H9 (cell line): ENCODE results near the gene THSD7B. TPM values are rescaled to one million over a fixed set of nuclear protein-coding genes. Genes with fewer than 3 reads are reported as not detected.
A peak's percentile ranks its signal among the peaks of the same experiment; 100 is the strongest.

ENCODE experiments used
- DNase-seq: peaks from one replicate; pipeline ENCODE4 v3.0.0-alpha.2; 2017
- H2AFZ ChIP-seq: one replicate; pipeline ENCODE4 v1.6.1; 2013; ENCODE audit warnings: mild to moderate bottlenecking, low read length, control low read depth, moderate library complexity
- H2AK5ac ChIP-seq: 2 replicates; pipeline ENCODE4 v1.6.1; 2013; ENCODE audit warnings: low read length, control low read depth, mixed read lengths; ENCODE audit not compliant: insufficient read length
- H2BK120ac ChIP-seq: one replicate; pipeline ENCODE4 v1.6.1; 2013; ENCODE audit warnings: low read depth, mild to moderate bottlenecking, low read length, control low read depth, inconsistent platforms; ENCODE audit not compliant: poor library complexity, severe bottlenecking
- H2BK12ac ChIP-seq: 2 replicates; pipeline ENCODE4 v1.6.1; 2013; ENCODE audit warnings: low read length, control low read depth, mixed read lengths, low read depth; ENCODE audit not compliant: insufficient read length
- H2BK15ac ChIP-seq: 2 replicates; pipeline ENCODE4 v1.6.1; 2013; ENCODE audit warnings: low read depth, low read length, control low read depth
- H2BK20ac ChIP-seq: one replicate; pipeline ENCODE4 v1.6.1; 2013; ENCODE audit warnings: low read depth, mild to moderate bottlenecking, low read length, control low read depth, inconsistent platforms; ENCODE audit not compliant: poor library complexity, severe bottlenecking
- H2BK5ac ChIP-seq: 2 replicates; pipeline ENCODE4 v1.6.1; 2013; ENCODE audit warnings: low read length, control low read depth, mixed read lengths; ENCODE audit not compliant: insufficient read length
- H3K14ac ChIP-seq: 2 replicates; pipeline ENCODE4 v1.6.1; 2013; ENCODE audit warnings: low read length, control low read depth; ENCODE audit not compliant: insufficient read depth
- H3K18ac ChIP-seq: 2 replicates; pipeline ENCODE4 v1.6.1; 2013; ENCODE audit warnings: low read depth, mild to moderate bottlenecking, mixed read lengths, low read length, control low read depth; ENCODE audit not compliant: insufficient read length
- H3K23ac ChIP-seq: 2 replicates; pipeline ENCODE4 v1.6.1; 2013; ENCODE audit warnings: low read length, control low read depth, mixed read lengths, low read depth; ENCODE audit not compliant: insufficient read length
- H3K23me2 ChIP-seq: 2 replicates; pipeline ENCODE4 v1.6.1; 2013; ENCODE audit warnings: low read depth, mild to moderate bottlenecking, mixed read lengths, low read length, control low read depth; ENCODE audit not compliant: insufficient read length, poor library complexity, severe bottlenecking
- H3K27ac ChIP-seq: 2 replicates; pipeline ENCODE4 v1.5.1; 2013; ENCODE audit warnings: low read length, control low read depth, mixed read lengths, low read depth; ENCODE audit not compliant: insufficient read length
- H3K27me3 ChIP-seq: 2 replicates; pipeline ENCODE4 v1.6.1; 2013; ENCODE audit warnings: low read length, control low read depth, inconsistent platforms; ENCODE audit not compliant: insufficient read depth
- H3K4ac ChIP-seq: 2 replicates; pipeline ENCODE4 v1.6.1; 2013; ENCODE audit warnings: low read depth, mild to moderate bottlenecking, control low read depth, inconsistent platforms, low read length, moderate library complexity
- H3K4me1 ChIP-seq: 2 replicates; pipeline ENCODE4 v1.6.1; 2013; ENCODE audit warnings: low read length, control low read depth, inconsistent platforms; ENCODE audit not compliant: insufficient read depth
- H3K4me2 ChIP-seq: 2 replicates; pipeline ENCODE4 v1.6.1; 2013; ENCODE audit warnings: low read length, control low read depth, mixed read lengths; ENCODE audit not compliant: insufficient read length, insufficient read depth
- H3K56ac ChIP-seq: 2 replicates; pipeline ENCODE4 v1.6.1; 2013; ENCODE audit warnings: low read depth, mild to moderate bottlenecking, mixed read lengths, low read length, control low read depth; ENCODE audit not compliant: insufficient read length
- H3K79me1 ChIP-seq: 2 replicates; pipeline ENCODE4 v1.6.1; 2013; ENCODE audit warnings: low read depth, mild to moderate bottlenecking, moderate library complexity, low read length, control low read depth, inconsistent platforms; ENCODE audit not compliant: insufficient read depth, poor library complexity, severe bottlenecking
- H3K79me2 ChIP-seq: 2 replicates; pipeline ENCODE4 v1.6.1; 2013; ENCODE audit warnings: low read length, control low read depth, inconsistent platforms; ENCODE audit not compliant: insufficient read depth
- H3K9ac ChIP-seq: 2 replicates; pipeline ENCODE4 v1.6.1; 2013; ENCODE audit warnings: low read length, control low read depth, mixed read lengths; ENCODE audit not compliant: insufficient read length; ENCODE audit errors: extremely low read depth
- H3K9me3 ChIP-seq: one replicate; pipeline ENCODE4 v1.6.1; 2013; ENCODE audit warnings: low read depth, low read length, inconsistent platforms; ENCODE audit not compliant: control insufficient read depth
- H3T11ph ChIP-seq: one replicate; pipeline ENCODE4 v1.6.1; 2013; ENCODE audit warnings: mild to moderate bottlenecking, low read length, control low read depth, inconsistent platforms
- H4K20me1 ChIP-seq: one replicate; pipeline ENCODE4 v1.6.1; 2013; ENCODE audit not compliant: control insufficient read depth, insufficient read length, insufficient read depth
- H4K5ac ChIP-seq: 2 replicates; pipeline ENCODE4 v1.6.1; 2013; ENCODE audit warnings: low read depth, mild to moderate bottlenecking, mixed read lengths, low read length, control low read depth; ENCODE audit not compliant: insufficient read length
- H4K8ac ChIP-seq: replicated peaks from 2 replicates; pipeline ENCODE4 v1.6.1; 2013; ENCODE audit warnings: low read length, control low read depth, mixed read lengths, low read depth; ENCODE audit not compliant: insufficient read length
- H4K91ac ChIP-seq: 2 replicates; pipeline ENCODE4 v1.6.1; 2013; ENCODE audit warnings: low read depth, mild to moderate bottlenecking, moderate library complexity, mixed read lengths, low read length, control low read depth; ENCODE audit not compliant: insufficient read length
- H3K27ac Mint-ChIP-seq, 3 experiments: 2 replicates in 2 of 3; 3 replicates in 1 of 3; pipeline ENCODE4 v1.8.0; 2020 to 2021; ENCODE audit warnings: mixed read lengths in 3 of 3, mild to moderate bottlenecking in 1 of 3, moderate library complexity in 1 of 3
- H3K27me3 Mint-ChIP-seq: 2 replicates; pipeline ENCODE4 v1.8.0; 2021; ENCODE audit warnings: low read depth, mild to moderate bottlenecking, moderate library complexity, mixed read lengths
- H3K36me3 Mint-ChIP-seq, 3 experiments: 2 replicates in 2 of 3; 3 replicates in 1 of 3; pipeline ENCODE4 v1.8.0; 2020 to 2021; ENCODE audit warnings: low read depth in 3 of 3, mixed read lengths in 3 of 3; ENCODE audit not compliant: insufficient read depth in 1 of 3
- H3K4me1 Mint-ChIP-seq, 2 experiments: 2 replicates each; pipeline ENCODE4 v1.8.0; 2020; ENCODE audit warnings: mixed read lengths in 2 of 2
- H3K4me3 Mint-ChIP-seq, 2 experiments: 2 replicates in 1 of 2; 3 replicates in 1 of 2; pipeline ENCODE4 v1.8.0; 2020 to 2021; ENCODE audit warnings: mild to moderate bottlenecking in 2 of 2, mixed read lengths in 2 of 2, moderate library complexity in 1 of 2
- H3K9me3 Mint-ChIP-seq, 2 experiments: 2 replicates in 1 of 2; 3 replicates in 1 of 2; pipeline ENCODE4 v1.8.0; 2020; ENCODE audit warnings: mild to moderate bottlenecking in 2 of 2, mixed read lengths in 2 of 2, moderate library complexity in 1 of 2
- WGBS: extraction: QIAGEN DNeasy Blood & Tissue Kit; methylation state at CpG from one replicate; pipeline ENCODE4 v1.1.7; 2013; ENCODE audit warnings: missing lambda C conversion rate, low lambda C conversion rate, mixed read lengths; ENCODE audit not compliant: insufficient read length; ENCODE audit errors: extremely low coverage; 5-methylcytosine and 5-hydroxymethylcytosine counted together
- total RNA-seq: library from RNA; stranded (reverse); gene quantifications from 2 replicates; pipeline ENCODE4 v1.2.1, GENCODE V29; 2021
- TF ChIP-seq, protein P1 (sequence below): fragments of 200-600 bp; sonication (generic); conservative IDR thresholded peaks from 3 replicates; pipeline ENCODE4 v1.8.0; 2021; ENCODE audit warnings: antibody characterized with exemption, mild to moderate bottlenecking

THSD7B gene
- total RNA-seq, 1 experiment from 2014 or later, result 0.85 TPM

DNA sequence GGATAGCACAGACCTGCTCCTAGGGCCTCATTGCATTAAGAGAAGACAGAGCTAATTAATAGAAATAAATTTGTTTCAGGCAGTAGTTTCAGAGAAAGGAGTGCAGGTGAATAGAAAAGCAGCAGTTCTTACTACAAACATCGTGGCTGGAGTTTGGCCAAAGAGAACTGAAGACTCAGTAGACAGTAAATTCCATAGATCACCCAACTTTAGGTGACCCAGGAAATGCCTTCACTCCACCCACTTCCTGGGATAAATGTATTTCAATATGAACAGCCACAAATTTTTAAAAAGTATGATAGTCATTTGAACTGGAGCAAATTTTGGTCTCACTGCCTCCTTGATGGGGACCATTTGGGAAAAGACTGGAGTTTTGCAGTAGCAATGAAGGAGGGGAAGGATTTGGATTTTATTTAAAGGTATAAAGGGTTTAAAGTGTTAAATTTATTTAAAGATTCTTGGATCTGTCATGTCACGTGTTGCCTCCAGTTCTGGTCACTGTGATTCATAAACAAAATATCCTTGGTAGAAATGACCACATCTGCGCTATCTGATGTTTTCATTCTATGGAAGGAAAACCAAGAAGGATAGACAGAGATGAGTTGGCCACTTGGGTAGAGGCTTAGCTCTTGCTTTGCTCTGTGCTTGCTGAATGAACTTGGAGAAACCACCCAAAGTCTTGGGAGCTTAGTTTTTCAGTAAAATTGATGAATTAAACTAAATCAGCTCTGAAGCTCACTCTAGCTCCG, 390.2 kb downstream of the THSD7B start:
- H4K91ac ChIP-seq, result no peak overlapping the region
- no peak overlapping the region for H3K4me3 Mint-ChIP-seq

More for the DNA sequence above, 390.2 kb downstream of the THSD7B start:
- H3K27ac Mint-ChIP-seq, result peak overlapping the region in 1 of 3 experiments; percentile 62; a peak in 1 of 7 replicates
- H2AFZ ChIP-seq, result no peak overlapping the region
- H3K27ac ChIP-seq, result no peak overlapping the region
- no peak overlapping the region for H3K14ac ChIP-seq
- TF ChIP-seq, protein P1, sequence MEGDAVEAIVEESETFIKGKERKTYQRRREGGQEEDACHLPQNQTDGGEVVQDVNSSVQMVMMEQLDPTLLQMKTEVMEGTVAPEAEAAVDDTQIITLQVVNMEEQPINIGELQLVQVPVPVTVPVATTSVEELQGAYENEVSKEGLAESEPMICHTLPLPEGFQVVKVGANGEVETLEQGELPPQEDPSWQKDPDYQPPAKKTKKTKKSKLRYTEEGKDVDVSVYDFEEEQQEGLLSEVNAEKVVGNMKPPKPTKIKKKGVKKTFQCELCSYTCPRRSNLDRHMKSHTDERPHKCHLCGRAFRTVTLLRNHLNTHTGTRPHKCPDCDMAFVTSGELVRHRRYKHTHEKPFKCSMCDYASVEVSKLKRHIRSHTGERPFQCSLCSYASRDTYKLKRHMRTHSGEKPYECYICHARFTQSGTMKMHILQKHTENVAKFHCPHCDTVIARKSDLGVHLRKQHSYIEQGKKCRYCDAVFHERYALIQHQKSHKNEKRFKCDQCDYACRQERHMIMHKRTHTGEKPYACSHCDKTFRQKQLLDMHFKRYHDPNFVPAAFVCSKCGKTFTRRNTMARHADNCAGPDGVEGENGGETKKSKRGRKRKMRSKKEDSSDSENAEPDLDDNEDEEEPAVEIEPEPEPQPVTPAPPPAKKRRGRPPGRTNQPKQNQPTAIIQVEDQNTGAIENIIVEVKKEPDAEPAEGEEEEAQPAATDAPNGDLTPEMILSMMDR, result no peak
- H4K5ac ChIP-seq, result no peak overlapping the region
- no peaks in the 10 kb centered on the region for H3K23me2 ChIP-seq
- no peak overlapping the region for H2BK120ac ChIP-seq
- no peaks in the 10 kb centered on the region for H3K36me3 Mint-ChIP-seq
- no peak for DNase-seq
- no peak overlapping the region for H3K4me2 ChIP-seq
- no peaks in the 10 kb centered on the region for H3K27me3 ChIP-seq
- no peaks in the 10 kb centered on the region for H3K9me3 Mint-ChIP-seq
- no peak overlapping the region for H3K4ac ChIP-seq
- H3K18ac ChIP-seq, result no peak overlapping the region
- H3K79me1 ChIP-seq, result no peaks in the 10 kb centered on the region
- WGBS, result 100% methylated on average over 1 of the region's 4 CpGs
- no peaks in the 10 kb centered on the region for H3K4me1 ChIP-seq
- no peak overlapping the region for H2BK15ac ChIP-seq
- H4K20me1 ChIP-seq, result no peaks in the 10 kb centered on the region
- no peak overlapping the region for H3K56ac ChIP-seq
- no peaks in the 10 kb centered on the region for H3K9me3 ChIP-seq
- no peak overlapping the region for H3K9ac ChIP-seq
- H3K23ac ChIP-seq, result no peak overlapping the region
- H2BK12ac ChIP-seq, result no peak overlapping the region
- no peaks in the 10 kb centered on the region for H3K4me1 Mint-ChIP-seq
- no peak overlapping the region for H2BK5ac ChIP-seq
- no peak overlapping the region for H2BK20ac ChIP-seq
- no peaks in the 10 kb centered on the region for H3K27me3 Mint-ChIP-seq
- H4K8ac ChIP-seq, result no peak overlapping the region
- H3T11ph ChIP-seq, result no peak overlapping the region
- H2AK5ac ChIP-seq, result no peak overlapping the region
- no peaks in the 10 kb centered on the region for H3K79me2 ChIP-seq
